T-cell (primary cell): ENCODE data around the gene MICOS13. TPM values are rescaled to one million over a fixed set of nuclear protein-coding genes. Genes with fewer than 3 reads are reported as not detected.

Experiments
- ATAC-seq, 4 experiments: fragments of 200-7000 bp in 3 of 4; fragments of 150-1000 bp in 1 of 4; cut with Tn5 transposase; replicated peaks in 1 of 4; 1 replicate in 3 of 4; 2 replicates in 1 of 4; pipeline ENCODE4 v1.10.0; 2021; ENCODE audit warnings: moderate library complexity in 3 of 4, mild to moderate bottlenecking in 2 of 4, moderate number of reproducible peaks in 1 of 4
- CTCF ChIA-PET, 2 donors: fragments of 300-600 bp; sonication (Branson Sonifier 250); formaldehyde crosslinking; loops; one replicate each; lab custom pipeline; 2022; ENCODE audit warnings: antibody characterized with exemption in 2 of 2; lab: Charles Lee
- POLR2A ChIA-PET, 2 donors: fragments of 300-600 bp; sonication (Branson Sonifier 250); formaldehyde crosslinking; loops; one replicate each; lab custom pipeline; 2022; ENCODE audit warnings: antibody characterized with exemption in 2 of 2; lab: Charles Lee
- DNase-seq, 35 experiments: peaks; one replicate each; pipeline versions ENCODE4 v3.0.0 to v3.0.0-alpha.2; 2013 to 2023
- H3K27ac ChIP-seq: one replicate; pipeline ENCODE4 v1.5.1; 2013; ENCODE audit warnings: low read length
- H3K27me3 ChIP-seq, 2 experiments: replicated peaks in 1 of 2; 1 replicate in 1 of 2; 2 replicates in 1 of 2; pipeline versions ENCODE4 v1.6.1 to v1.7.0; 2013; ENCODE audit warnings: low read length in 1 of 2, mixed read lengths in 1 of 2; ENCODE audit not compliant: control insufficient read depth in 2 of 2, insufficient read depth in 2 of 2; ENCODE audit errors: extremely low read depth in 1 of 2
- H3K36me3 ChIP-seq, 2 donors: 1 replicate in 1 of 2; 2 replicates in 1 of 2; pipeline versions ENCODE4 v1.6.1 to v1.7.0; 2013; ENCODE audit warnings: low read length in 1 of 2; ENCODE audit not compliant: control insufficient read depth in 2 of 2, insufficient read depth in 1 of 2; ENCODE audit errors: extremely low read depth in 1 of 2
- H3K4me1 ChIP-seq, 2 experiments: 1 replicate in 1 of 2; 2 replicates in 1 of 2; pipeline versions ENCODE4 v1.6.1 to v1.7.0; 2013; ENCODE audit warnings: low read length in 2 of 2, mixed read lengths in 1 of 2; ENCODE audit not compliant: insufficient read depth in 2 of 2, control insufficient read depth in 1 of 2; ENCODE audit errors: extremely low read depth in 1 of 2
- H3K4me3 ChIP-seq, 2 donors: 1 replicate in 1 of 2; 2 replicates in 1 of 2; pipeline versions ENCODE4 v1.5.1 to v1.7.0; 2013; ENCODE audit warnings: mild to moderate bottlenecking in 2 of 2, low read length in 1 of 2, moderate library complexity in 1 of 2; ENCODE audit not compliant: control insufficient read depth in 1 of 2; ENCODE audit errors: extremely low read depth in 1 of 2
- H3K9me3 ChIP-seq: 2 replicates; pipeline ENCODE4 v1.7.0; 2013
- H3K27ac Mint-ChIP-seq, 2 donors: one replicate each; pipeline ENCODE4 v1.8.0; 2020 to 2021; ENCODE audit warnings: mild to moderate bottlenecking in 2 of 2, mixed read lengths in 2 of 2
- H3K27me3 Mint-ChIP-seq, 2 donors: one replicate each; pipeline ENCODE4 v1.8.0; 2021 to 2022; ENCODE audit warnings: mixed read lengths in 2 of 2
- H3K36me3 Mint-ChIP-seq: one replicate; pipeline ENCODE4 v1.8.0; 2021; ENCODE audit warnings: mixed read lengths
- H3K4me1 Mint-ChIP-seq, 3 donors: one replicate each; pipeline ENCODE4 v1.8.0; 2020 to 2022; ENCODE audit warnings: mixed read lengths in 3 of 3, mild to moderate bottlenecking in 1 of 3
- H3K4me3 Mint-ChIP-seq, 3 donors: one replicate each; pipeline ENCODE4 v1.8.0; 2020 to 2022; ENCODE audit warnings: mild to moderate bottlenecking in 3 of 3, mixed read lengths in 3 of 3, moderate library complexity in 3 of 3
- H3K9me3 Mint-ChIP-seq, 3 donors: one replicate each; pipeline ENCODE4 v1.8.0; 2020 to 2022; ENCODE audit warnings: mixed read lengths in 3 of 3
- WGBS: methylation state at CpG from one replicate; pipeline ENCODE4 v1.1.5; 2013; ENCODE audit warnings: missing lambda C conversion rate; ENCODE audit not compliant: insufficient coverage; 5-methylcytosine and 5-hydroxymethylcytosine counted together
- total RNA-seq, 35 experiments: library from RNA in 6 of 35; stranded (reverse) in 6 of 35; fragments of 120-200 nt in 1 of 35; gene quantifications; one replicate each; pipeline versions ENCODE4 v1.2.1 to v1.2.4 and lab custom pipeline; 2013 to 2026

MICOS13 gene
- total RNA-seq, 5 donors from 2014 or later (not counting 1 experiment from before 2014, with no cell fraction given), result 29.3 to 64.5 (median 57.0) TPM

- H3K27me3 ChIP-seq, result no peaks in the 10 kb centered on the region
- no peak overlapping the region for H3K4me3 ChIP-seq
- DNase-seq, result no peak
- no peaks in the 10 kb centered on the region for H3K9me3 Mint-ChIP-seq
- no peaks in the 10 kb centered on the region for H3K9me3 ChIP-seq
- H3K36me3 ChIP-seq, result peaks cover 8 to 52% of the 10 kb centered on the region in 2 donors
- 77% methylated on average over 3 of the region's 5 CpGs for WGBS
- H3K27ac ChIP-seq, result no peak overlapping the region
- H3K4me1 Mint-ChIP-seq, result peaks cover 69 to 85% (median 81%) of the 10 kb centered on the region in 3 donors
- no peaks in the 10 kb centered on the region for H3K27me3 Mint-ChIP-seq
- CTCF ChIA-PET, result no interaction called here
- H3K4me1 ChIP-seq, result peaks cover 9 to 51% of the 10 kb centered on the region in 2 experiments
- peak overlapping the region in 1 of 2 donors; percentile 21 for H3K27ac Mint-ChIP-seq
- peak overlapping the region in 1 of 3 donors; percentile 14 for H3K4me3 Mint-ChIP-seq
- ATAC-seq, result no peak
- POLR2A ChIA-PET, result no interaction called here
- H3K36me3 Mint-ChIP-seq, result peaks cover 22% of the 10 kb centered on the region
Observed at GRCh38 chr19:5632657-5633056, 47.7 kb downstream of the MICOS13 start.

GRCh38 chr19:5632241-5632612 is 48.1 kb downstream of the MICOS13 start:
- H3K9me3 Mint-ChIP-seq, result no peaks in the 10 kb centered on the region
- no peaks in the 10 kb centered on the region for H3K27me3 ChIP-seq
- no peaks in the 10 kb centered on the region for H3K9me3 ChIP-seq
- H3K27ac Mint-ChIP-seq, result no peak overlapping the region
- H3K4me1 Mint-ChIP-seq, result peaks cover 70 to 86% (median 81%) of the 10 kb centered on the region in 3 donors
- peak overlapping the region in 1 of 3 donors; percentile 14 for H3K4me3 Mint-ChIP-seq
- H3K36me3 Mint-ChIP-seq, result peaks cover 26% of the 10 kb centered on the region
- POLR2A ChIA-PET, result no interaction called here
- no peaks in the 10 kb centered on the region for H3K27me3 Mint-ChIP-seq
- H3K36me3 ChIP-seq, result peaks cover 5 to 52% of the 10 kb centered on the region in 2 donors
- ATAC-seq, result no peak
- no peak overlapping the region for H3K27ac ChIP-seq
- no peak overlapping the region for H3K4me3 ChIP-seq
- H3K4me1 ChIP-seq, result peaks cover 13 to 51% of the 10 kb centered on the region in 2 experiments
- no CpG with 5 or more reads among the region's 4 CpGs for WGBS
- CTCF ChIA-PET, result no interaction called here
- DNase-seq, result no peak

- Mint-ChIP-seq H3K9me3 (no peaks in the 10 kb centered on the region), H3K4me1 (peaks cover 71 to 90% (median 86%) of the 10 kb centered on the region in 3 donors), H3K27ac (no peak overlapping the region), H3K4me3 (peak overlapping the region in 1 of 3 donors; percentile 42), H3K27me3 (no peaks in the 10 kb centered on the region), H3K36me3 (peaks cover 26% of the 10 kb centered on the region)
- H3K36me3 ChIP-seq, result peaks cover 5 to 57% of the 10 kb centered on the region in 2 donors
- 87% methylated on average over 3 of the region's 9 CpGs for WGBS
- ChIA-PET POLR2A (no interaction called here), CTCF (no interaction called here)
- ATAC-seq (no peak), DNase-seq (no peak)
- no peak overlapping the region for H3K4me3 ChIP-seq
- H3K27ac ChIP-seq, result no peak overlapping the region
- H3K9me3 ChIP-seq, result no peaks in the 10 kb centered on the region
- H3K27me3 ChIP-seq, result no peaks in the 10 kb centered on the region
- peaks cover 16 to 55% of the 10 kb centered on the region in 2 experiments for H3K4me1 ChIP-seq
Observed at GRCh38 chr19:5631567-5632240, 48.6 kb downstream of the MICOS13 start.

- Histone ChIP-seq H3K4me3 (no peak overlapping the region), H3K27me3 (no peaks in the 10 kb centered on the region), H3K36me3 (peaks cover 8 to 64% of the 10 kb centered on the region in 2 donors), H3K27ac (no peak overlapping the region), H3K9me3 (no peaks in the 10 kb centered on the region), H3K4me1 (peaks cover 39 to 73% of the 10 kb centered on the region in 2 experiments)
- ChIA-PET CTCF (interaction anchor here in 1 of 2 donors (1.4 kb wide), 2 partner anchors 9 to 58 kb away, joined by 4 to 5 read pairs; no protein-coding TSS in a partner anchor), POLR2A (no interaction called here)
- DNase-seq (peak in 1 of 35 experiments; percentile 16), ATAC-seq (no peak)
- peak overlapping the region; percentile 67 to 68 for H3K27ac Mint-ChIP-seq
- H3K27me3 Mint-ChIP-seq, result no peaks in the 10 kb centered on the region
- no CpG with 5 or more reads among the region's 9 CpGs for WGBS
- H3K36me3 Mint-ChIP-seq, result peaks cover 44% of the 10 kb centered on the region
- H3K4me1 Mint-ChIP-seq, result peaks cover 82 to 95% (median 91%) of the 10 kb centered on the region in 3 donors
- peak overlapping the region; percentile 10 to 31 (median 17) for H3K4me3 Mint-ChIP-seq
- no peaks in the 10 kb centered on the region for H3K9me3 Mint-ChIP-seq
Observed at GRCh38 chr19:5628919-5629481, 51.3 kb downstream of the MICOS13 start.

- Histone ChIP-seq H3K27ac (no peak overlapping the region), H3K9me3 (no peaks in the 10 kb centered on the region), H3K4me1 (peaks cover 39 to 78% of the 10 kb centered on the region in 2 experiments), H3K4me3 (no peak overlapping the region), H3K27me3 (no peaks in the 10 kb centered on the region), H3K36me3 (peaks cover 8 to 64% of the 10 kb centered on the region in 2 donors)
- POLR2A ChIA-PET, result no interaction called here
- no peaks in the 10 kb centered on the region for H3K27me3 Mint-ChIP-seq
- H3K4me1 Mint-ChIP-seq, result peaks cover 80 to 93% (median 87%) of the 10 kb centered on the region in 3 donors
- ATAC-seq (no peak), DNase-seq (no peak)
- no peaks in the 10 kb centered on the region for H3K9me3 Mint-ChIP-seq
- H3K4me3 Mint-ChIP-seq, result peak overlapping the region in 2 of 3 donors; percentile 25 to 39
- CTCF ChIA-PET, result interaction anchor here in 1 of 2 donors (0.6 kb wide), 1 partner anchor 59 kb away, joined by 3 read pairs; no protein-coding TSS in a partner anchor
- no CpG with 5 or more reads among the region's 1 CpG for WGBS
- no peak overlapping the region for H3K27ac Mint-ChIP-seq
- peaks cover 44% of the 10 kb centered on the region for H3K36me3 Mint-ChIP-seq
Observed at GRCh38 chr19:5628461-5628860, 51.9 kb downstream of the MICOS13 start.
